GM19351 (cell line): Measurements from ENCODE around the gene GFOD1.
"Not testable (repeated sequence)": the region's sequence is repeated elsewhere in the genome, so short reads cannot be mapped to it uniquely, and the experiment has no call there.

Experiments
- ATAC-seq: cut with Tn5 transposase; IDR thresholded peaks from one replicate; pipeline ENCODE4 v1.9.1; 2021; ENCODE audit warnings: mild to moderate bottlenecking, moderate library complexity; ENCODE audit not compliant: unreplicated experiment

The GFOD1 gene

DNA sequence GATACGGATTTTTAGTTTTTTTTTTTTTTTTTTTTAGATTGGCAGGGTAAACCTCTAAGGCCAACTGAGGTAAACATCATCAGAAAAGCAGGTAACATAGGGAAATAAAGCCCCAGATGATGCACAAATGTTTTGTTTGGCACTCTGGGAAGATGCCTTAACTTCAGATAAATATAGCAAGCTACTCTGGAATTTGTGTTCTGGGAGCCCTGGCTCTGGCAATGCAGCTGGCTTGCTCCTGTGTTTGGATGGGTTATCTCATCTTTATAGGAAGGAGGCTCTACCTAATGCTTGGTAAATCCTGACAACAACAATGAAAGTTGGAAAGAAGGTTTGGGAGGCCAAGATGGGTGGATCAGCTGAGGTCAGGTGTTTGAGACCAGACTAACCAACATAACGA is 77.4 kb downstream of the GFOD1 start:
- no peak for ATAC-seq

DNA sequence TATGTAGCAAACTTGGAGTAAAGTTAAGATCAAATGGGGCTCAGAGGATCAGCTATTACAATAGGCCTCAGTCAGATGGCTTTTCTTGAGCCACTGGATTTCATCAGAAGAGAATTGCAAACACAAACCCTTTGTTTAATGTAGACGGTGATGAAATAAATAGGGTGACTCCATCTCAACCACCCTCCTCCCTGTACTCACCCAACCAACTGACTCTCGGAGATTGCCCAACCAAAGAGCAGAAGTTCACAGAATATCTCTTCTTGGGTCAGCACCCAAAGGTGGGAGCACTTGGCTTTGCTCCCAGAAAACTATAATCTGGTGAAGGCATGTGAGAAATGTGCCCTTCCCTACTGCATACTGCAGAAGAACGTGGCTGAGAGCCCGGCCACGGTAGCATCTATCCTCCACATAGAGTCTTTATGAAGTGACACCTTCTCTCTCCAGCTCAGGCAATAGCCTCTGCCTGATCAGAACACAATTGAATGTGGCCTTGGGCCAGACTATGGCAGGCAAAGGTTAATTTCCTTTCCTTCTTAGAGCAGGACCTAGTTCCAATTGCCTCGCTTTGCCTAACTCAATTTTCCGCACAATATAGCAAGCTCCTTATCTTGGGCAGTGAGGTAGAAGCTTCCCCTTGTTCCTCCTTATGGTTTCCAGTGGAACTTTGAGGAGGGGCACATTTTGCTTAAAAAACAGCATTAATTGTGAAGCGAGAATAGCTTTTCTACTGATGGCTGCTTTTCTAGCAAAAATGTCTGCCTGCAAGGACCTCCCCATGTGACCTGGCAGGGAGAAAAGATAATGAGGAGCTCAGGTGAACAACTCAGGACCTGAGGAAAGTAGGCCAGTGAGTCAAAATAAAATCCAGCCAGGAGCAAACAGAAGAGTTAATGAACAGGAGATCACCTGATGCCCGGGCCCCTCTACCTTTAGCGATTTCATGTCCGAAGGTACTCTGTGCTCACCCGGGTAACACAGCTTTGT is 79.4 kb downstream of the GFOD1 start:
- ATAC-seq: no peak

DNA sequence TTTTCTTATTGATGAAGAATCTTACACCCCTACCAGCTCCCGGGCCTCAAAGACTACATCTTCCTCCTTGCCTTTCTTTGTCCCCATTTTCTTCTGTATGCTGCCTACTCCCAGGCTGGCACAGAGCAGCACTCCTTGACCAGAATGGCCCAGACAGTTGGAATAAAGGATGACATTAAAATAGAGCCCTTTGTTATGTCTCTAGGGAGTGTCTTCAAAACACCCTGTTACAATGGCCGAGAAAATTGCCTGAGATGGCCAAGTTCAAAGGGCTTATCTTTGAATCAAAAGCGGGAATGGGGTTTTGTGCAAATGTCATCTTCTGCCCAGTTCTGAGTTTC is 80.1 kb downstream of the GFOD1 start:
- ATAC-seq: no peak

DNA sequence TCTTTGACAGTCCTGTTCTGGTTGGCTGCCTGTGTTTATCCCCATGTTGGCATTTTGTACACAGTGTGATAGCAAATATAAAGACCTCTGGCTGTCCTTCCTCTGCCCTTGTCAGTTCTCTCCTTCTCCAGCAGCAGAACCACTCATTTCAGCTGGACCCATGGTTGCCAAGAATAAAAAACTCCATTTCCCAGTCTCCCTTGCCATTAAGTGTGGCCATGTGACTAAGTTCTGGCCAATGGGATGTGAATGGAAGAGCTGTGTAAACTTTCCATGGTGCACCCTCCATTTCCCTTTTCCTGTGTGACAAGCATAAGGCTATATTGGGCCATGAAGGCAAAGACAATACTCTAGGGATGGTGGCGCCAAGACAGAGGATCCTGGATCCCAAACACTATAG is 80.6 kb downstream of the GFOD1 start:
- ATAC-seq: no peak

DNA sequence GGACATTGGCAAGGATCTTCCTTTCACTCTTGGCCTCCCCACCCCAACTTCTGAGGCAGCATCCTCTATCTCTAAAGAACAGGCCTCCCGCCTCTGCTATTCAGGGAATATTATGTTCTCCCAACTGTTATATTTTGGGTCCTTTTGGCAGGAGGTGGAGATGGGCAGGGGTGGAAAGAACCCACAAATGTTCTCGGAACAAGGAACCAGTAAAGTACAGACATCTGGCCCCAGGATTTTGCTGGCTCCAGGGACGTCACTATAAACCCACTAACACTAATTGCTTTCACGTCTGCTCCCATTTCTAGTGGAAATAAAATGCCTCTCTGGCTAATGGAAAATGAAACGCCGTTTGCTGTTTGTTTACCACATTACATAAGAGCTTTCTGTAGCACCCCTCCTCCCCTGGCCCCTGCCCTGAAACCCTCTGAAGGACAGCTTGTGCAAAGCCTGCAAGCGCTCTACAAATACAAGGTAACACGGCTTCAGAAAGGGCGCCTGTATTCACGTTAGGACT is 81.4 kb downstream of the GFOD1 start:
- ATAC-seq: no peak

DNA sequence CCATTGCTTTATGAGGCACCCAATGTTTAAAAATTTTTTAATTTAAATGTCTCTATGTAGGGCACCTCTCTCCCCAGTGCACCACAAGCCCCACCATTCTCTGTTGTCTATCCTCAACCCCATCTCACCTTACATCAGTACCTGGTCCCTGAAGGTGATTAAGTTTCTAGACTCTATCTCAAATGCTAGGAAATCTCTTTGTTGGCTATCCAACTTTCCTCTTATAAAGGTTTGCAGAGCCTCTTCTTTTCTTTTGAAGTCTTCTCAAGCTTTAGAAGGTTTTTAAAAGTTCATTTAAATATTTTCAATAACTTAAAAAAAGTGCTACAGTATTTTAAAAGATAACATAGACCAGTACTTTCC is 82.5 kb downstream of the GFOD1 start:
- ATAC-seq: no peak

DNA sequence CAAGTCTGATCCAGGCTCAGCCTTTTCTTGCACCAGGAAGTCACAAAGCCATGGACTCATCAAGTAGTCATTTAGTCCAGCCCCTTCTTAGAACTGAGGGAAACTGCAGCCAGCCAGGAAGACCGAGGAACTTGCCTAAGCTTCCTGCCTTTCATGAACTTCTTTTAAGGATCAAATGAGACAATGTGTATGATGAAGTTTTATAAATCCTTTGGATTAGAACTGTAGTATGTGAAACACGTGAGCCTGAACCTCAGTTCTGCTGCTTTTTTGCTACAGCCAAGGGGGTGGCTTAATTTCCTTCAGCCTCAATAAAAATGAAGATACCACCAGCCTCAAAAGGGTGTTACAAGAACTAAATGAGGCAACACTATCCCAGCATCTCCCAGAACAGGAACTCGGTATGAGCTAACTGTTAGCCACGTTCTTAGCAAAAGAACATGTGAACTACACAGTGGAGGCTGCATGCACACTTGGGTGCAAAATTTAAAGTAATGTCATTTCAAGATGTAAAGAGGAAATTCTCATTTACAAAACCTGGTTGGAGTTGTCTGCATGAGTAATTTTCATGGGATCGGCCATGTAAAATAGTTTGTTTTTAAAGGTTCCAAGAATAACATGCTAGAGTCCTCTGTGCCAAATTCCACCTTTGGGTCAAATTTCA is 83.0 kb downstream of the GFOD1 start:
- ATAC-seq: no peak

DNA sequence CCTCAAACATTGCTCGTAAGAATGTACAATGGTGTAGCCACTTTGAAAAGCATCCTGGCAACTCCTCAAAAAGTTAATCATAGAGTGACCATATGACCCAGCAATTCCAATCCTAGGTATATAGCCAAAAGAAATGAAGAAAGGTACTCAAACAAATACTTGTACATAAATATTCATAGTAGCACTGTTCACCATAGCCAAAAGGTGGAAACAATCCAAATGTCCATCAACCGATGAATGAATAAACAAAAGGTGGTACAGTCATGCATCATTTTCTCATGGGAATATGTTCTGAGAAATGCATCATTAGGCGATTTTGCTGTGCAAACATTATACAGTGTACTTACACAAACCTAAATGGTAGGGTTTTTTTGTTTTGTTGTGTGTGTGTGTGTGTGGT is 84.7 kb downstream of the GFOD1 start:
- ATAC-seq: no peak

DNA sequence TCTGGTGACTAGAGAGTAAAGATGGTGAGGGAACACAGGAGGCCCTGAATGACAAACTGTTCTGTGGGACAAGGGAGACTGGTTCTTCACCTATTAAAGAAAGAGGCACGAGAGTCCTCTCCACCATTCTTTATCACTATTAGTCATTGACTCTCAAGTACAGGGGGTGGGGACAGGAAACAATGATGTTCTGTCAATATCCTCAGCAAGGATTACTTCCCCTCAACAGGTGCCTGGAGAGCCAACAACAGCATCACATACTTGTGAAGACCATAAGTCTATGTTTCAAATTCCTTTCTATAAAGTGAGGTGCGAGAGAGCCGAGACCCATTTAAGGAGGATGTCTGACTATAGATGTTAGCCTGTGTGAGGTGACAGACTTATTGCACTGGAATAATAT is 86.6 kb downstream of the GFOD1 start:
- peak; percentile 59 for ATAC-seq

DNA sequence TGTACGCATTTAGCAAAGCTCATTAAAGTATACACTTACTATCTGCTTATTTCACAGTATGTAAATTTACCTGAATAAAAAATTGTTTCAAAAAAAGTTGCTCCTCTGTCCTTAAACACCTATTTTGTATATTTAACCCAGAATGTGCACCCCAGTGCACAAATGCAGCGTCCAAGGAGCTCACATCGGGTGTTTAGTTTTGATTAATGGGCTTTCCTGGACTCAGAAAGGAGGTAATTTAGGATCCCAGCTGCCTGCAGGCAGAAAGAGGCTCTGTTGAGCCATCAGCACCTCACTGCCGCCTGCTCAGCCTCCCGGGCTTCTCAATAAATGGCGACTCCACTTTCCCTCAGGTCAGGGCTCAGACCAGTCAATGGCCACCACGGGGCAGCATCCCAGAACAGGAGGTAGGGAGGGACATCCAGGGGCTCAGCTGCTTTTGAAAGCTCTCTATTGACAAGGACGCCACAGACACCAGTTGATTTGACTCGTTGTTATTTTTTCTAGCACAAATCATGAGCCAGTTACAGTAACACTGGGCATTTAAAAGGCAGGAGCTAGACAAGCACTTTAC is 88.9 kb downstream of the GFOD1 start:
- no peak for ATAC-seq

DNA sequence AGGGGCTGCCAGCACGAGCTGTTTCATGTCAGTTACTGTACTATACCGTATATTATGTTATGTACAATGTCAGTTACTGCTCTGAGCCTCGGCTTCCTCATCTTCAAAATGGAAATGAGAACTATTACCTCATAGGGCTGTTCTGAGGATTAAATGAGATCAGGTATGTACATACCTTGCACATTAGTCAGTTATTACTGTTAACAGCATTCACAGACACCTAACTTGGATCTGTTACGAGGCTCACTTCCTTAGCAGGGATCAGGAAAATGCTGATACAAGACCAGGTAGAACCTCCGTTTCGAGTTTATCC is 89.4 kb downstream of the GFOD1 start:
- ATAC-seq: no peak

DNA sequence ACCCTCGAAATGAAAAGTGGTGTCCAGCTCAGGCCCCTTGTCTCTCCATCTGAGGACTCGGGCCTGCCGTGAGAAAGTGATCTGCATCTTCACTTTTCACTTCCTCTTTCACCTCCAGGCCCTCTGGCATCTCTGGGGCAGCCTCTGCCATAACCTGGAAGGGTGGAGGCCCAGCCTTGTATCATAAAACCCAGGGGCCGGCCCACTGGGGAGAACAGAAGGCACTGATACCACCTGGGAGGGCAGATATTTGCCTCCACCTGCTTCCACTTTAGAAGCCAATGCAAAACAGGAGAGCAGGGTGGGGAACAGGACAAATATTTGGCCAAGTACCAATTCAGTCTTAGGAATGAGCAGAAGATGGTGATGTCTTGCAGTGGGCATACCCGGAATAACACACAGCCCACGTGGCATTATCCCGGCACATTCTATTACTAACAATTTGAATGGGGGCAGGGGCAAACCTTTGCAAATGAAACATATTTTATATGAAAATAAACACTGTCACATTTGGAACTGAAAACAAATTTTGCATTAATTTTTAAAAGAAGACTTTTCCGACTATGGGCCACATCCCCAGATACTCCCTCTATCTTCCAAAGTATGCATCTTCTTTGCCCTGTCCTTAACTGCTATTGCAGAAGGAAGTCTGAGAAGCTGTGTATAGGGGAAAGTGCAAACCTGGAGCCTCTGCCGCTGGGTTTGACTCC is 89.9 kb downstream of the GFOD1 start:
- peak; percentile 73 for ATAC-seq

DNA sequence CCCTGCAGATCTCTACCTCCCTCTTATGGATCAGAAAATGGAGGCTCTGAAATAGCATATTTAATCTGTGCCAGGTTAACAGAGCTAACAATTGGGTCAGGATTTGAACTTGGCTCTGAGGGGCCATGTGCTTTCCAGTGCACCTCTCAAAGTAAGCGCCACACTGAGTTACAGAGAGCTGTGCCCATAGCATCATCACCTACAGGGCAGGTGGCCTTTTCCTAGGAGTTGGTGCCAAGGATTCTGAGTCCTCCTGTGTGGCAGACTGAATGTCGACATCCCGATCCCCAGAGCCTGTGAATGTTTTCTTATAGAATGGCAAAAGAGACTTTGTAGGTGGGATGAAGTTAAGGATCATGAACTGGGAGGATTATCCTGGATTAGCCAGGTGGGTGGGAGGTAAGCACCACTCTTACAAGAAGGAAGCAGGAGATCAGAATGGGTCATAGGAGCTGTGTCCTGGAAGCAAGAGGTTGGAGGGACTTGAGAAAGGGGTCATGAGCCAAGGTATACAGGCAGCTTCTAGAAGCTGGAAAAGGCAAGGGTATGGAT is 91.1 kb downstream of the GFOD1 start:
- no peak for ATAC-seq

DNA sequence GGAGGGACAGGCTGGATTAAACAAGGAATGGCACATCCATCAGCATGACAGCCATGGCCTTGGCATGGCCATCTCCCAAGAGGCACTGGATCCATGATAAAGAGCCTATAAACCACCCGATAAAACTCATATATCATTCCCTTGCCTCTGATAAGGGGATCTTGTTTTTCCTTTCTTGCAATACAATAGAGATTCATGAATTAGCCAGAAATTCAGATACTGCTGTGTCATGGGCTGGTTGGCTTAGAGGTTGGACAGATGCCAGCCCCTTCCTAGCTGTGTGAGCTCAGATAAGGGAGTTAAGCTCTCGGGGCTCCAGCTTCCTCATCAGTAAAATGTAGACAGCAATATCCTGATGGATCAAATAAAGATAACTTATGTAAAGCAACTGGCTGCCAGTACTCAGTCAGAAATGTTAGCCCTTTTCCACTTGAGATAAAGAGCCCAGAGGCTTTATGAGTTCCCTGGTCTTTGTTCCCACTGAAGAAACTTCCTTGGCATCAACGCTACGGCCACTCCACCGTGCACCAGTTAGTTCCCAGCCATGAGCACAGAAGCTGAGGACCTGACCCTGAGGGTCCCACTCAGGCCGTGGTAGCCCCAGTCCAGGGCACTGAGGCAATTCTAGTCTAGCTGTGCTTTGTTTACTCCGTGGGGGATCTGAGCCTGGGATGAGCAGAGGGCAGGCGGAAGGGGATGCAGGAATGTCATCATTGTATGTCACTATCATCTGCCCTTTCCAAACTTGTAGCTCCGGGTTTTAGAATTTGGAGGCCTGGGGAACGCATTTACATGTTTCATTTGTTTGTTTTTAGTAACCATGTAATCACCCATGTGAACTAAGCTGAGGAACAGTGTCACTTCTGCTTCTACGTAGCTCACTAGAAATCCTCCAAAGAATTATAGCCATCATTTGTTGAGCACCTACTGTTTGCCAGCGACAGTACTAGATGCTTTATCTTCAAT is 91.8 kb downstream of the GFOD1 start:
- peak; percentile 51 for ATAC-seq

DNA sequence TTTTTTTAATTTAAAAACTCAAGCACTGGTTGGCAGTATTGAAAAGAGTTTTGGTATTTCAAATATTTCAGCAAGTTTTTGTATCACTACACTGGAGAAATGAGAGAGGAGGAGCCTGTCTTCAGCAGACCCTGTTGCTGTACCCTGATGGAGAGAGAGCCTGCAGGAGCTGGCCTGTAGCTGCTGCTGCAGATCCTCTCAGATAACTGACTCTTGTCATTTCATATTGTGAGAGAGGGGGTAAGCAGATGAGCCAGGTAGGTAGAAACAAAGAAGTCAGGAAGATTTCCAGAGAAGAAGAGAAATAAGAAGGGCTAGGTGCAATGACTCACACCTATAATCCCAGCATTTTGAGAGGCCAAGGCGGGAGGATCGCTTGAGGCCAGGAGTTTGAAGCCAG is 94.9 kb downstream of the GFOD1 start:
- ATAC-seq: no peak

DNA sequence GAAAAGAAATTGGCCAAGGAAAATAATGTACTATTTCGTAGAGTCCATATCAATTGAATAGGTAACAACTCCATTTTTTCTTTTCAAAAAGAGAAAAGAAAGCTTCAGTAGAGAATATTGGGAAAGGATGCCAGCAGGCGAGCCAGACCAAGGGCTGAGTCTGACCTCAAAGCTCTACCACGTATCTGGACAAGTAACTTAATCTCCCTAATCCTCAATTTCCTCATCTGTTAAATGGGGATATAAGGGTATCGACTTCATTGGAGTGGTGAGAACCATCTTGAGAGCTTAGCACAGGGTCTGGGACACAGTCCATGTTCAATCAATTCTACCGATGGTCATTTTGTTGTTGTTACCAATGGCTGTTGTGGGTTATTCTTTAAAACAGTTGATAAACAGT is 95.9 kb downstream of the GFOD1 start:
- ATAC-seq: no peak

DNA sequence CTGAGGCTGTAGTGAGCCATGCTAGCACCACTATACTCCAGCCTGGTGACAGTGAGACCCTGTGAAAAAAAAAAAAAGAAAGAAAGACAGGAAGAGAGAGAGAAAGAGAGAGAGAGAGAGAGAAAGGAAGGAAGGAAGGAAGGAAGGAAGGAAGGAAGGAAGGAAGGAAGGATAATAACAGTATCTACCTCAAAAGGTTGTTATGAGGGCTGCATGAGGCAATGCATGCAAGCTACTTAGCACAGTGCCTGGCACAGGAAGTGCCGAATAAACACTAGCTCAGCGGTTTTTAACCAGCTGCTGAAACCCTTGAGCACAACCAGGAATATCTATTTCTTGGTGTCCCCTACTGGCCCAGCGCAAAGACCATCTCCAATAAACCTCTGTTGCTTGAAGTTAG is 96.7 kb downstream of the GFOD1 start:
- no peak for ATAC-seq

DNA sequence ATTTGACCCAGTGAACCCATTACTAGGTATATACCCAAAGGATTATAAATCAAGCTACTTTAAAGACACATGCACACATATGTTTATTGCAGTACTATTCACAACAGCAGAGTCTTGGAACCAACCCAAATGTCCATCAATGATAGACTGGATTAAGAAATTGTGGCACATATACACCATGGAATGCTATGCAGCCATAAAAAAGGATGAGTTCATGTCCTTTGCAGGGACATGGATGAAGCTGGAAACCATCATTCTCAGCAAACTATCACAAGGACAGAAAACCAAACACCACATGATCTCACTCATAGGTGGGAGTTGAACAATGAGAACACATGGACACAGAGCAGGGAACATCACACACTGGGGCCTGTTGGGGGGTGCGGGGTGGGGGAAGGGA is 98.2 kb downstream of the GFOD1 start:
- ATAC-seq: not testable (repeated sequence)

DNA sequence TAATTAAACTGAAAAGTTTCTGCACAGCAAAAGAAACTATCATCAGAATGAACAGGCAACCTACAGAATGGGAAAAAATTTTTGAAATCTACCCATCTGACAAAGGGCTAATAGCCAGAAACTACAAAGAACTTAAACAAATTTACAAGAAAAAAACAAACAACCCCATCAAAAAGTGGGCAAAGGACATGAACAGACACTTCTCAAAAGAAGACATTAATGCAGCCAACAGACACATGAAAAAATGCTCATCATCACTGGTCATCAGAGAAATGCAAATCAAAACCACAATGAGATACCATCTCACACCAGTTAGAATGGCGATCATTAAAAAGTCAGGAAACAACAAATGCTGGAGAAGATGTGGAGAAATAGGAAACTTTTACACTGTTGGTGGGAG is 98.6 kb downstream of the GFOD1 start:
- ATAC-seq: not testable (repeated sequence)

DNA sequence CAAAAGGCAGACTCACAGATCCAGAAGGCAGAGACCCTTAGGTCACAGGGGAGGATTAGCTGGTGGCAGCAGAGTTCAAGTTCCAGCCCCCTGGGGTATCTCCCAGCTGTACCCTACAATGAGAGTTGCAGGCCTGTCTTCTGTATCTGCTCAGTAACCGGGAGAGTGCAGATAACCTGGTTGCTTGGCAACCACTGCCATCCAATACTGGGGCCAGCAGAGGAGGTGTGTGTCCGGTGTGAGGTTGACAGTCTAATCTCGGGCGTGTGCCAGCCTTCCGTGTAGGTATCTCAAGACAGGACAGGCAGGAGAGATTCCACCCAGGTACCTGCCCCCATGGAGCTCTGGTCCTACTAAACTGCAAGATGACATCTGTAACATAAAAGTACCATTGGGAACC is 102.4 kb downstream of the GFOD1 start:
- no peak for ATAC-seq
